Ammon's horn (tissue), 1 donor: Measurements from ENCODE around the gene KRT86.

Experiments used
- DNase-seq: peaks from one replicate; pipeline ENCODE4 v3.0.0-alpha.2; 2016; ENCODE audit warnings: low spot score

The KRT86 gene

GRCh38 chr12:52274521-52275120 lies at the start of gene KRT86:
KRT86 (plus strand) TSS chr12:52274645; CDS start chr12:52301917, 27,272 bp downstream.
- DNase-seq: no peak

- DNase-seq: no peak
Observed at GRCh38 chr12:52225752-52226151, 48.7 kb upstream of the KRT86 start.

GRCh38 chr12:52226446-52226845 lies 48.0 kb upstream of the KRT86 start:
- no peak for DNase-seq

- DNase-seq: no peak
Observed at GRCh38 chr12:52227606-52228166, 46.8 kb upstream of the KRT86 start.

GRCh38 chr12:52228366-52228765 lies 46.1 kb upstream of the KRT86 start:
- DNase-seq: no peak

- DNase-seq: no peak
Observed at GRCh38 chr12:52228931-52229330, 45.5 kb upstream of the KRT86 start.

GRCh38 chr12:52229836-52230343 lies 44.6 kb upstream of the KRT86 start:
- DNase-seq: no peak

GRCh38 chr12:52230364-52231281 lies 43.8 kb upstream of the KRT86 start:
- no peak for DNase-seq

GRCh38 chr12:52231305-52232202 lies 42.9 kb upstream of the KRT86 start:
- DNase-seq: no peak

- no peak for DNase-seq
Observed at GRCh38 chr12:52232203-52232673, 42.2 kb upstream of the KRT86 start.

GRCh38 chr12:52232674-52233461 lies 41.6 kb upstream of the KRT86 start, which contains the start of gene KRT7:
KRT7 (plus strand) TSS chr12:52233243; CDS start chr12:52233297, 54 bp downstream.
- DNase-seq: no peak

GRCh38 chr12:52233462-52234207 lies 40.8 kb upstream of the KRT86 start:
- no peak for DNase-seq

- no peak for DNase-seq
Observed at GRCh38 chr12:52234223-52234810, 40.1 kb upstream of the KRT86 start.

GRCh38 chr12:52235001-52235764 lies 39.3 kb upstream of the KRT86 start:
- DNase-seq: no peak

- DNase-seq: no peak
Observed at GRCh38 chr12:52235822-52236361, 38.6 kb upstream of the KRT86 start.

GRCh38 chr12:52236386-52237050 lies 37.9 kb upstream of the KRT86 start:
- no peak for DNase-seq

GRCh38 chr12:52238207-52238840 lies 36.1 kb upstream of the KRT86 start:
- DNase-seq: no peak
